IMR-90 (cell line): ENCODE measurements around the gene SHROOM3. TPM values are rescaled to one million over a fixed set of nuclear protein-coding genes. Genes with fewer than 3 reads are reported as not detected.
A peak's percentile ranks its signal among the peaks of the same experiment; 100 is the strongest.

Experiments used
- ATAC-seq: fragments of 200-7000 bp; cut with Tn5 transposase; 2 replicates; pipeline ENCODE4 v1.9.1; 2020; ENCODE audit warnings: low read depth, mild to moderate bottlenecking, moderate library complexity
- BruUV-seq: library from RNA; stranded (reverse); fragments of 400-500 nt; replicated peaks from 2 replicates; lab custom pipeline; 2021; lab: Mats Ljungman, UMichigan
- CTCF ChIA-PET: fragments of 300-600 bp; formaldehyde crosslinking; extraction: SDS; loops from one replicate; lab custom pipeline; 2021; ENCODE audit warnings: antibody characterized with exemption; lab: Yijun Ruan, JAX
- POLR2A ChIA-PET: fragments of 300-600 bp; sonication (Branson Sonifier 250); formaldehyde crosslinking; loops from one replicate; lab custom pipeline; 2022; ENCODE audit warnings: antibody characterized with exemption; ENCODE audit not compliant: unreplicated experiment; lab: Charles Lee
- DNase-seq: peaks from one replicate; pipeline ENCODE4 v3.0.0; 2013
- H2AFZ ChIP-seq: replicated peaks from 2 replicates; pipeline ENCODE3; 2013; ENCODE audit warnings: low read length, mild to moderate bottlenecking; ENCODE audit not compliant: poor library complexity
- H2AK5ac ChIP-seq: 2 replicates; pipeline ENCODE4 v1.6.1; 2013; ENCODE audit warnings: low read depth, low read length, inconsistent platforms
- H2AK9ac ChIP-seq: replicated peaks from 2 replicates; pipeline ENCODE3; 2013; ENCODE audit warnings: mild to moderate bottlenecking, low read depth, low read length, moderate library complexity; ENCODE audit not compliant: poor library complexity
- H2BK120ac ChIP-seq: 2 replicates; pipeline ENCODE4 v1.6.1; 2013; ENCODE audit warnings: low read depth, low read length, inconsistent platforms
- H2BK15ac ChIP-seq: 3 replicates; pipeline ENCODE4 v1.6.1; 2013; ENCODE audit warnings: low read depth, low read length, inconsistent platforms
- H2BK20ac ChIP-seq: 2 replicates; pipeline ENCODE4 v1.6.1; 2013; ENCODE audit warnings: low read depth, mild to moderate bottlenecking, inconsistent platforms, low read length, moderate library complexity
- H2BK5ac ChIP-seq: 2 replicates; pipeline ENCODE4 v1.6.1; 2013; ENCODE audit warnings: mild to moderate bottlenecking, low read depth, low read length, inconsistent platforms; ENCODE audit not compliant: poor library complexity, severe bottlenecking
- H3K14ac ChIP-seq: replicated peaks from 2 replicates; pipeline ENCODE4 v1.6.1; 2013; ENCODE audit warnings: low read depth, low read length, inconsistent platforms
- H3K18ac ChIP-seq: 2 replicates; pipeline ENCODE4 v1.6.1; 2013; ENCODE audit warnings: low read depth, low read length, control low read depth
- H3K23ac ChIP-seq: 2 replicates; pipeline ENCODE4 v1.6.1; 2013; ENCODE audit warnings: low read depth, low read length, inconsistent platforms
- H3K27ac ChIP-seq: 2 replicates; pipeline ENCODE4 v1.5.1; 2013; ENCODE audit warnings: mild to moderate bottlenecking, control low read depth, low read length; ENCODE audit not compliant: insufficient read depth
- H3K27me3 ChIP-seq: 2 replicates; pipeline ENCODE4 v1.6.1; 2013; ENCODE audit warnings: low read length; ENCODE audit not compliant: control insufficient read depth, insufficient read depth
- H3K36me3 ChIP-seq: 2 replicates; pipeline ENCODE4 v1.6.1; 2013; ENCODE audit warnings: low read length, mixed read lengths; ENCODE audit not compliant: control insufficient read depth, insufficient read depth
- H3K4ac ChIP-seq: 2 replicates; pipeline ENCODE4 v1.6.1; 2013; ENCODE audit warnings: low read depth, low read length, inconsistent platforms
- H3K4me1 ChIP-seq: 2 replicates; pipeline ENCODE4 v1.6.1; 2013; ENCODE audit warnings: low read length, mixed read lengths; ENCODE audit not compliant: control insufficient read depth, insufficient read depth
- H3K4me2 ChIP-seq: 2 replicates; pipeline ENCODE4 v1.6.1; 2013; ENCODE audit warnings: low read depth, mild to moderate bottlenecking, control low read depth, low read length, moderate library complexity
- H3K4me3 ChIP-seq: 2 replicates; pipeline ENCODE4 v1.5.1; 2013; ENCODE audit warnings: low read depth, mild to moderate bottlenecking, control low read depth, low read length, moderate library complexity; ENCODE audit not compliant: insufficient read depth
- H3K56ac ChIP-seq: 2 replicates; pipeline ENCODE4 v1.6.1; 2013; ENCODE audit warnings: low read length, inconsistent platforms; ENCODE audit not compliant: insufficient read depth; ENCODE audit errors: extremely low read depth
- H3K79me1 ChIP-seq, 2 experiments: 2 replicates each; pipeline ENCODE4 v1.6.1; 2013; ENCODE audit warnings: low read length in 2 of 2, inconsistent platforms in 1 of 2, low read depth in 1 of 2
- H3K9ac ChIP-seq: 2 replicates; pipeline ENCODE4 v1.6.1; 2013; ENCODE audit warnings: low read depth, low read length, control low read depth
- H3K9me1 ChIP-seq: 2 replicates; pipeline ENCODE4 v1.6.1; 2013; ENCODE audit warnings: low read length, inconsistent platforms; ENCODE audit not compliant: insufficient read depth
- H3K9me3 ChIP-seq: 2 replicates; pipeline ENCODE4 v1.6.1; 2013; ENCODE audit warnings: low read length; ENCODE audit not compliant: control insufficient read depth, insufficient read depth
- H4K20me1 ChIP-seq: 2 replicates; pipeline ENCODE4 v1.6.1; 2013; ENCODE audit warnings: low read length, inconsistent platforms; ENCODE audit not compliant: insufficient read depth
- H4K5ac ChIP-seq: 2 replicates; pipeline ENCODE4 v1.6.1; 2013; ENCODE audit warnings: mild to moderate bottlenecking, low read depth, low read length, control low read depth
- H4K8ac ChIP-seq, 2 experiments: 2 replicates each; pipeline ENCODE4 v1.6.1; 2013; ENCODE audit warnings: low read depth in 2 of 2, low read length in 2 of 2, control low read depth in 1 of 2, inconsistent platforms in 1 of 2
- H4K91ac ChIP-seq: 2 replicates; pipeline ENCODE4 v1.6.1; 2013; ENCODE audit warnings: low read depth, low read length, inconsistent platforms; ENCODE audit not compliant: insufficient read depth
- BHLHE40 ChIP-seq: fragments of 150-350 bp; IDR thresholded peaks from 2 replicates; pipeline ENCODE4 v1.6.1; 2016; ENCODE audit warnings: mild to moderate bottlenecking, low read depth, low read length
- CEBPB ChIP-seq: IDR thresholded peaks from 2 replicates; pipeline ENCODE4 v1.6.1; 2012; ENCODE audit warnings: low read depth, low read length, improper control_type of control experiment
- CTCF ChIP-seq: conservative IDR thresholded peaks from 2 replicates; pipeline ENCODE4 v1.5.1; 2012; ENCODE audit warnings: mild to moderate bottlenecking, low read depth, low read length, improper control_type of control experiment
- RCOR1 ChIP-seq: IDR thresholded peaks from 2 replicates; pipeline ENCODE4 v1.6.1; 2012; ENCODE audit warnings: mild to moderate bottlenecking, low read length, improper control_type of control experiment; ENCODE audit not compliant: insufficient replicate concordance
- RFX5 ChIP-seq: IDR thresholded peaks from 2 replicates; pipeline ENCODE4 v1.8.0; 2012; ENCODE audit warnings: low read depth, mild to moderate bottlenecking, low read length, moderate library complexity
- WGBS, 2 experiments: methylation state at CpG; one replicate each; pipeline versions ENCODE4 v1.1.5 to v1.1.7; 2013; ENCODE audit warnings: missing lambda C conversion rate in 2 of 2; ENCODE audit not compliant: insufficient read length in 1 of 2; ENCODE audit errors: extremely low coverage in 2 of 2; 5-methylcytosine and 5-hydroxymethylcytosine counted together
- dilution Hi-C: fragments of 300-500 bp; cut with HindIII; formaldehyde crosslinking; loops from one replicate; pipeline ENCODE4 v1.14.3; 2018; ENCODE audit warnings: low sequenced_read_pairs; ENCODE audit not compliant: unreplicated experiment
- in situ Hi-C: fragments of 300-500 bp; cut with MboI; formaldehyde crosslinking; loops from 3 replicates; pipeline ENCODE4 v1.14.3; 2019; ENCODE audit warnings: low sequenced_read_pairs, inconsistent platforms, mixed read lengths
- intact Hi-C: fragments of 100-400 bp; cut with micrococcal nuclease; formaldehyde crosslinking; loops from 2 replicates; pipeline ENCODE4 v1.10.0; 2022
- polyA plus RNA-seq, 3 experiments: library from polyadenylated mRNA; depleted of rRNA; stranded (reverse); fragments of >200 nt; gene quantifications; 2 replicates each; pipeline ENCODE4 v1.2.3, GENCODE V29; 2012; ENCODE audit warnings: low replicate concordance in 1 of 3
- total RNA-seq: library from RNA; depleted of rRNA; stranded (reverse); fragments of >200 nt; gene quantifications from 2 replicates; pipeline ENCODE4 v1.2.3, GENCODE V29; 2012

Gene SHROOM3
- total and polyA plus RNA-seq, 2 of the 4 experiments (the other 2 are of a cell fraction) = 10.8 to 19.5 TPM

GRCh38 chr4:76616526-76616925 lies 181.5 kb downstream of the SHROOM3 start:
- peak overlapping the region; percentile 35; the same call in 1 of the 2 replicates for H2BK120ac ChIP-seq
- BruUV-seq = no TSS peak
- POLR2A ChIA-PET = no interaction called here
- no peak overlapping the region for H2BK5ac ChIP-seq
- H3K36me3 ChIP-seq = no peaks in the 10 kb centered on the region
- no peak for TF ChIP-seq RCOR1
- TF ChIP-seq RFX5 = no peak
- TF ChIP-seq CEBPB = peak; percentile 32; the same call in 1 of the 2 replicates
- no peak for TF ChIP-seq CTCF
- no peak for TF ChIP-seq BHLHE40
- H3K4me2 ChIP-seq = no peak overlapping the region
- in situ Hi-C loops = no loop called here
- no peaks in the 10 kb centered on the region for H3K9me3 ChIP-seq
- 0 out of 2 replicates have a peak overlapping the region, but pooled peaks have one; percentile 38 for H3K18ac ChIP-seq
- intact Hi-C loops = no loop called here
- H3K27me3 ChIP-seq = no peaks in the 10 kb centered on the region
- no peak for DNase-seq
- no peak overlapping the region; the same call in 1 of the 2 replicates for H3K14ac ChIP-seq
- no peak overlapping the region for H3K23ac ChIP-seq
- no peak overlapping the region for H4K5ac ChIP-seq
- WGBS, 2 experiments = no CpG with 5 or more reads among the region's 2 CpGs
- H3K9me1 ChIP-seq = peaks cover 26% of the 10 kb centered on the region
- H3K4ac ChIP-seq = peak overlapping the region; percentile 43; the same call in 1 of the 2 replicates
- H2AK5ac ChIP-seq = peak overlapping the region; percentile 72; the same call in 1 of the 2 replicates
- no peak overlapping the region for H3K4me3 ChIP-seq
- CTCF ChIA-PET = no interaction called here
- no peak overlapping the region for H3K27ac ChIP-seq
- dilution Hi-C loops = no loop called here
- H3K4me1 ChIP-seq = peaks cover 14% of the 10 kb centered on the region
- no peaks in the 10 kb centered on the region for H4K20me1 ChIP-seq
- no peak overlapping the region for H2AFZ ChIP-seq
- no peak overlapping the region; the same call in 2 of the 3 replicates for H2BK15ac ChIP-seq
- H2AK9ac ChIP-seq = no peak overlapping the region
- peak overlapping the region; percentile 71 for H2BK20ac ChIP-seq
- peaks cover 12 to 18% of the 10 kb centered on the region in 2 experiments; a peak in 3 of 4 replicates for H3K79me1 ChIP-seq
- no peak overlapping the region for H3K56ac ChIP-seq
- no peak overlapping the region for H3K9ac ChIP-seq
- peak overlapping the region in 1 of 2 experiments; percentile 56; a peak in 1 of 4 replicates for H4K8ac ChIP-seq
- H4K91ac ChIP-seq = no peak overlapping the region
- ATAC-seq = no peak
